HG02588 (cell line): ENCODE results near the gene STIM1.
"Not testable (repeated sequence)": the region's sequence is repeated elsewhere in the genome, so short reads cannot be mapped to it uniquely, and the experiment has no call there.

Experiments used
- ATAC-seq: cut with Tn5 transposase; IDR thresholded peaks from one replicate; pipeline ENCODE4 v1.9.1; 2021; ENCODE audit warnings: mild to moderate bottlenecking, moderate library complexity; ENCODE audit not compliant: unreplicated experiment

Gene STIM1

DNA sequence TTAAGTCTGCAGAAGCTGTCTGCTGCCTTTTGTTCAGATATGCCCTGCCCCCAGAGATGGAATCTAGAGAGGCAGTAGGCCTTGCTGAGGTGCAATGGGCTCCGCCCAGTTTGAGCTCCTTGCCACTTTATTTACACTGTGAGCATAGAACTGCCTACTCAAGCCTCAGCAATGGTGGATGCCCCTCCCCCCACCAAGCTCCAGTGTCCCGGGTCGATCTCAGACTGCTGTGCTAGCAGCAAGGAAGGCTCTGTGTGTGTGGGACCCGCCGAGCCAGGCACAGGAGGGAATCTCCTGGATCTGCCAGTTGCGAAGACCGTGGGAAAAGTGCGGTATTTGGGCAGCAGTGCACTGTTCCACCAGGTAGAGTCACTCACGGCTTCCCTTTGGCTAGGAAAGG lies 161.1 kb downstream of the STIM1 start:
- ATAC-seq = not testable (repeated sequence)

DNA sequence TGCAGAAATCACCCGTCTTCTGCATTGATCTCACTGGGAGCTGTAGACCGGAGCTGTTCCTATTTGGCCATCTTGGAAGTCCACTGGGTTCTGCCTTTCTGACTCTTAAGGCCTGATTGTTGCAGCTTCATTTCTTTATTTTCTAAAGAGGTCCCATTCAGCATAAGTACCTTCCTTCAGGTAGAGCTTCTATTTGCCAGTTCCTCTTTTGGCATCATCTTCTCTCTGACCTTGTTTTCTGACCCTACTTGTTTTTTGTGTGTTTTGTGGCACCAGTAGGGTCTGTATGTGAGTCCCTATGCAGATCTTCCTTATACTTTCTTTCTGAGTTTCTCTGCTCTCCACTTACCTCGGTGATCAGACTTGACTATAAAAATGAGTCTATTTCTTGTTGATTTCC lies 161.7 kb downstream of the STIM1 start:
- no peak for ATAC-seq

DNA sequence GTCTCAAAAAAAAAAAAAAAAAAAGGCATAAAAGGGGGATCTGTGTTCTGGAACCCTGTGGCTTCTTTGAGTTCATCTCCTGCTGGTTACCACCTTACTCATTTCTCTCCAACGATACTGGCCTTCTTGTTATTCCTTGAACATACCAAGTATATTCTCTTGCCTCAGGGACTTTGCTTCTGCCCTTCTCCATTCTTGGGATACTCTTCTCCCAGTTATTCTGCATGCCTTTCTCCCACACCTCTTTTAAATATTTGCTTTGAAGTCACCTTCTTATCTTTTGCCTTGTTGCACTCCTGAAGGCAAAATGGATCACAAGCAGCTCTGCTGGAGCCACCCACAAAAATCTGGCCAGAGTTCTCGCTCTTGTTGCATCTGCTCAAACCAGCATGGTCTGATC lies 163.2 kb downstream of the STIM1 start:
- no peak for ATAC-seq

GRCh38 chr11:4019891-4020290 lies 164.4 kb downstream of the STIM1 start:
- ATAC-seq = no peak

- no peak for ATAC-seq
These were observed 167.2 kb downstream of the STIM1 start for GRCh38 chr11:4022669-4023068.

- ATAC-seq = no peak
These were observed 169.9 kb downstream of the STIM1 start for GRCh38 chr11:4025248-4025966.

GRCh38 chr11:4025967-4026324 lies 170.5 kb downstream of the STIM1 start:
- ATAC-seq = no peak

GRCh38 chr11:4026389-4026788 lies 170.9 kb downstream of the STIM1 start:
- ATAC-seq = no peak

DNA sequence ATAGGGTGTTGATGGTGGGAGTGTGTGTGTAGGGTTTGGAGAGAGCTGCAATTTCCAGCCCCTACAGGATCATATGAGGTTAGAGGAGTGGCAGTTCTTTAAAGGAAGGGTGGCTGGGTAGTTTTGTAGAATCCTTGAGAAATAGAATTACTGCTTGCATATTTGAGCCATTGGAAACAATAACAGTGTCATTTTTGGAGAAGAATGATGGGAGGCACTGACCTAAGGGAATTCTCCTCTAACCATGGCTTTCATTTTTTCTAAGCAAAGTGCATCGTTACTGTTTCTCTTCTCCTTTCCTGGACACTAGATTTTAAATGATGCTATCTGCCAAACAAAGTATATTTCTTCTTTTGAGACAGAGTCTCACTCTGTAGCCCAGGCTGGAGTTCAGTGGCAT lies 172.3 kb downstream of the STIM1 start:
- no peak for ATAC-seq

- no peak for ATAC-seq
These were observed 174.7 kb downstream of the STIM1 start for GRCh38 chr11:4030197-4030596.

DNA sequence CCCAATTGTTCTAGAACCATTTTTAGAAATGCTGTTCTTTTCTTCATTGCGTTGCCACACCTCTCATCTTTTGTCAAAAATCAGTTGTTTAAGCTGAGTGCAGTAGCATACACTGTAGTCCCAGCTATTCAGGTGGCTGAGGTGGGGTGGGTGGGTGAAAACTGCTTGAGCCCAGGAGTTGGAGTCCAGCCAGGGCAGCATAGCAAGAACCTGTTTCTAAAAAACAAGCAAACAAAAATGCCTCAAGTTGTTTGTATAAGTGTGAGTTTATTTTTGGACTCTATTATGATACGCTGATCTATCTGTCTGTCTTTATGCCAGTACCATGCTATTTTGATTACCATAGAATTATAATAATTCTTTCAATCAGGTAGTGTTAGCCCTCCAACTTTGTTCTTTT lies 176.6 kb downstream of the STIM1 start:
- no peak for ATAC-seq

DNA sequence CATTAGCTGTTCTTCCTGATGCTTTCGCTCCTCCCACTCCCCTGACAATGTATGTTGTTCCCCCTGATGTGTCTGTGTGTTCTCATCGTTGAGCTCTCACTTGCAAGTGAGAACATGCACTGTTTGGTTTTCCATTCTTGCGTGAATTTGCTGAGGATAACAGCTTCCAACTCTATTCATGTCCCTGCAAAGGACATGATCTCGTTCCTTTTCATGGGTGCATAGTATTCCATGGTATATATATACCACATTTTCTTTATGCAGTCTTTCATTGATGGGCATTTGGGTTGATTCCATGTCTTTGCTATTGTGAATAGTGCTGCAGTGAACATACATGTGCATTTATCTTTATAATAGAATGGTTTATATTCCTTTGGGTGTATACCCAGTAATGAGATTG lies 180.5 kb downstream of the STIM1 start:
- no peak for ATAC-seq

DNA sequence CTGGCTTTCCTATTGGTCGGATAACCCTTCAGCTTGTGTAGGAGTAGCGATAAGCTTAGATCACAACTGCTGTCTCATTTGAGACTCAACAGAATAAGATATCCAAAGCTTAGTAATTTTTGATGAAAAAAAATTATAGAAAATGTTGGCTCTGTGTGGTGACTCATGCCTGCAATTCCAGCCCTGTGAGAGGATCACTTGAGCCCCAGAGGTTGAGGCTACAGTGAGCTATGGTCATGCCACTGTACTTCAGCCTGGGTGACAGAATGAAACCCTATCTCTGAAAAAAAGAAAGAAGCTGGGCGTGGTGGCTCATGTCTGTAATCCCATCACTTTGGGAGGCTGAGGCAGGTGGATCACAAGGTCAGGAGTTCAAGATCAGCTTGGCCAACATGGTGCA lies 183.5 kb downstream of the STIM1 start:
- ATAC-seq = no peak

- no peak for ATAC-seq
These were observed 185.0 kb downstream of the STIM1 start for GRCh38 chr11:4040461-4040860.

- no peak for ATAC-seq
These were observed 186.4 kb downstream of the STIM1 start for GRCh38 chr11:4041731-4042391.

DNA sequence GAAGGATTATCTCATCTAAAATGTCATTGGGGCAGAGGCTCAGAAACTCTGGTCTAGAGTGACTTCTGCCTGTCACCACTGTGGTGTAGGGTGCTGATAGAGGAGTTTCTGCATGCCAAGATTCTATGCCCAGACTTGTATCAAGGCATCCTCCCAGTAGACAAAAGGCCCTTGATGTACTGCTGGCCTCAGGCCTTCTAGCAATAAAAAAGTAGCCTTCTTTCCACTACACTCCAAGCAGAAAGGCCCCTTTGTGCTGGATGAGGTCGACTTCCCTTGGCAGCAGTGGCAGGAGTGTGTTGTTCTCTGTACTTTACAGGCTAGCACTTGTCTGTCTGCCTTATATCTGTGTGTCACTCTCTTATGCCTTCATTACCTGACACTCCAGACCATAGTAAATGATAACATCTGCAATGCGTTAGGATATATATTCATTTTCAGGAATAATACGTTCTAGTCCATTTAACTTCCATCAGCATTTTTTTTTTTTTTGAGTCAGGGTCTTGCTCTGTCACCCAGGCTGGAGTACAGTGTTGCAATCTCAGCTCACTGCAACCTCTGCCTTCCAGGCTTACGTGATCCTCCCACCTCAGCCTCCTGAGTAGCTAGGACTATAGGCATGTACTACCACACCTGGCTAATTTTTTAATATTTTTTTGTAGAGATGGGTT lies 189.6 kb downstream of the STIM1 start:
- ATAC-seq = no peak

DNA sequence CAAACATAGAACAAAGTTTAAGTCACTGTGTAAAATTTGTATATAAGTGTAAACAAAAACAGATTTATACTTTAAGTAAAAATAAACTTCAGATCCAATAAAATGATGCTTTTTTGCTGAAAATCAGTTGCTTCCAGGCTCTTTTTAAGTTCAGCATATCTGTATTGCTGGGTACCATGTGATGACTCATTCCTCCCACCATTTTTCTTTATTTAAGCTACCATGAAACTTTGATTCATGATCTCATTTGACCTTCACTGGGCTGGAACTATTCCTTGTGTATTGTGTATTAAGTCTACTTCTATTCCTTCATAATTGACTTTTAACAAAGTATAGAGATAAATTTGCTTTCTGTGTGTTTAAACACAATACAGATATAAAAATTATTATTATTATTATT lies 192.9 kb downstream of the STIM1 start:
- ATAC-seq = no peak

DNA sequence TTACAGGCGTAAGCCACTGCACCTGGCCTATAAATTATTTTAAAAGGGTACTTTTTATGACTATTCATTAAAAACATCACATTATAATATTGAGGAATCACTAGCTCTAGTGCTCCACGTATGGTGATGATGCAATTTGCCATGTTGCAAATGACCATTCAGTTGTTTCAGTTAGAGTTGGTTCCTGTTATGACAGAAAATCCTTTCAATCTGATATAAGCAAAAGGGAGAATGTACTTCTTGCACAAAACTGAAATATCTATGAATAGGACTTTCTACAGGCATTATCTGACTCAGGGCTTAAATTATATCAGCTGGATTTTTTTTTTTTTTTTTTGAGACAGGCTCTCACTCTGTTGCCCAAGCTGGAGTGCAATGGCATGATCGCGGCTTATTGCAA lies 193.5 kb downstream of the STIM1 start:
- ATAC-seq = no peak

DNA sequence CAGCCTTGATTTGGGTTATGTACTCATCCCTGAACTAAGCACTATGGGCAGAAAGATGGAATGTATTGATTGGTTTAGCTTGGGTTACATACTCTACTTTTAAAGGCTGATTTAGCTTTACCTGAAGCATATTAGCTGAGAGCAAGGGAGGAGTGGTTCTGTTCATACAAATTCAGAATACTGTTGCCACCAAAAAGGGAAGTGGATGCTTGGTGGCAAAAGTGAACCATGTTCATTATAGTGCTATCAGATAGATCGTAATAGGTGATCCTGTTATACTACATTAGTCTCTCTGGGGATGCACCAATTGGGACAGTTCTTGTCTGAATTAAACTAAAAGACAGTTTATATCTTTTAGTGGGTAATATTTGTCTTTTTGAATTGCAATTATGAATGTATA lies 194.7 kb downstream of the STIM1 start:
- no peak for ATAC-seq

- not testable (repeated sequence) for ATAC-seq
These were observed 197.7 kb downstream of the STIM1 start for GRCh38 chr11:4053200-4053599.

GRCh38 chr11:4054643-4055042 lies 199.2 kb downstream of the STIM1 start:
- no peak for ATAC-seq

DNA sequence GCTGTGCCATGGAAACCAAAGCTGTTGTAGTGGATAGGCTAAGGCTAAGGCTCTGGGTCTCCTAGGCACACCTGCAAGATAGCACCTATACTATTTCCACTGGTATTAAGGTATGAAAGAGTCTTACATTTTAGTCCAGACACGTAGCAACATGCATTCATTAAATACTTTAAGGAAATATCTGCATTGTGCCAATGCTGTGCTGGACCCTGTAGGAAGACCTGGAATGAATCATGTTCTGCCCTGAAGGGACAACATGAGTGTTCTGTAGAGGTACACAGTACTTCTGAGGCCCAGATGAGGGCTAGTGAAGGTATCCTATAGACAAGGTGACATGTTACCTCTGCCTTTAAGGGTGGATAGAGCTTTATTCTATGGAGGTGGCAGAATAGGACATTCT lies 204.0 kb downstream of the STIM1 start:
- ATAC-seq = no peak
